Measurements from ENCODE around the gene SPATS2L. TPM values are rescaled to one million over a fixed set of nuclear protein-coding genes. Genes with fewer than 3 reads are reported as not detected.

The SPATS2L gene
- total RNA-seq, 4 donors from 2014 or later, result 99.0 to 142 (median 124) TPM

DNA sequence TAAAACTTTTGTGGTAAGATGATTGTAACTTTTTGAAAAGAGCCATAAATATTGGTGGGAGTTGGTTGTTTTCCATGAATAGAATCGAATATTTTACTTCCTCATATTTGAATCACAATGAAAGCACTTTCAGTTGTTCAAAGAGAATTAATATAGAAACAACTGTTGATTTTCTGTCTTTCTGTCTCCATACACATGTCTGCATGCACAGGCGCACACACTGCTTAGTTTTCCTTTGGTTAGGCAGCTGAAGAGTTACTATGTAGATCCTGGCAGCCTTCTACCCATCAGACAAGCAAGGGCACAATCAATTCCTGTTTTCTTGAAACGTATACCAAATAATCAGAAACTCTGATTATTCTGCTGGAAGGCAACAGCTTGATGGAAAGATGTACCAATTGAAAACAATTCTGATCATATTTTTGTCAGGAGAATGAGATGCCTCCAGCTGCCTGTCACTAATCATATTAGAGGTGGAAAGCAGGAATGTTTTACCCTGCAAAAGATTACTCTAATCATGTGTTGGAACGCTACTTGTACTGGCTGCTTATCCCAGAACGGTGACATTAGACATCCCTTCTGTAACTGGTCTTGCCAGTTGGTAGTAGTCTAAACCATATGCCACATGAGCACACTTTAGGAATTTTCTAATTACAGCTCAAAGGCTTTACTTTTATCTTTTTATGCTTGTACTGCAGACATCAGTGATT is 24.0 kb downstream of the SPATS2L start:
- Histone ChIP-seq H3K27ac (no peak overlapping the region), H3K27me3 (no peaks in the 10 kb centered on the region), H3K4me3 (no peak overlapping the region), H3K36me3 (no peaks in the 10 kb centered on the region), H3K4me1 (no peaks in the 10 kb centered on the region), H3K9me3 (no peaks in the 10 kb centered on the region)
- TF ChIP-seq POLR2A (IDR thresholded peaks at IDR 0.05), result no peak
- TF ChIP-seq, protein P1, sequence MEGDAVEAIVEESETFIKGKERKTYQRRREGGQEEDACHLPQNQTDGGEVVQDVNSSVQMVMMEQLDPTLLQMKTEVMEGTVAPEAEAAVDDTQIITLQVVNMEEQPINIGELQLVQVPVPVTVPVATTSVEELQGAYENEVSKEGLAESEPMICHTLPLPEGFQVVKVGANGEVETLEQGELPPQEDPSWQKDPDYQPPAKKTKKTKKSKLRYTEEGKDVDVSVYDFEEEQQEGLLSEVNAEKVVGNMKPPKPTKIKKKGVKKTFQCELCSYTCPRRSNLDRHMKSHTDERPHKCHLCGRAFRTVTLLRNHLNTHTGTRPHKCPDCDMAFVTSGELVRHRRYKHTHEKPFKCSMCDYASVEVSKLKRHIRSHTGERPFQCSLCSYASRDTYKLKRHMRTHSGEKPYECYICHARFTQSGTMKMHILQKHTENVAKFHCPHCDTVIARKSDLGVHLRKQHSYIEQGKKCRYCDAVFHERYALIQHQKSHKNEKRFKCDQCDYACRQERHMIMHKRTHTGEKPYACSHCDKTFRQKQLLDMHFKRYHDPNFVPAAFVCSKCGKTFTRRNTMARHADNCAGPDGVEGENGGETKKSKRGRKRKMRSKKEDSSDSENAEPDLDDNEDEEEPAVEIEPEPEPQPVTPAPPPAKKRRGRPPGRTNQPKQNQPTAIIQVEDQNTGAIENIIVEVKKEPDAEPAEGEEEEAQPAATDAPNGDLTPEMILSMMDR (IDR thresholded peaks at IDR 0.05), result no peak
- no peak for DNase-seq

GRCh38 chr2:200331061-200331400 is 24.5 kb downstream of the SPATS2L start:
- TF ChIP-seq, protein P1 (IDR thresholded peaks at IDR 0.05), result no peak
- TF ChIP-seq POLR2A (IDR thresholded peaks at IDR 0.05), result no peak
- no peaks in the 10 kb centered on the region for H3K4me1 ChIP-seq
- no peak overlapping the region for H3K27ac ChIP-seq
- no peak for DNase-seq
- no peaks in the 10 kb centered on the region for H3K27me3 ChIP-seq
- no peak overlapping the region for H3K4me3 ChIP-seq
- H3K36me3 ChIP-seq, result no peaks in the 10 kb centered on the region
- H3K9me3 ChIP-seq, result no peaks in the 10 kb centered on the region

GRCh38 chr2:200335657-200336056 is 29.2 kb downstream of the SPATS2L start:
- Histone ChIP-seq H3K4me3 (no peak overlapping the region), H3K27me3 (no peaks in the 10 kb centered on the region), H3K27ac (peak overlapping the region in 2 of 4 donors; percentile 21 to 49), H3K4me1 (peaks cover 0 to 35% (median 0%) of the 10 kb centered on the region in 4 donors), H3K9me3 (no peaks in the 10 kb centered on the region), H3K36me3 (no peaks in the 10 kb centered on the region)
- no peak for DNase-seq
- TF ChIP-seq, protein P1 (IDR thresholded peaks at IDR 0.05), result no peak
- TF ChIP-seq POLR2A (IDR thresholded peaks at IDR 0.05), result no peak

- H3K4me3 ChIP-seq, result no peak overlapping the region
- DNase-seq, result no peak
- H3K27me3 ChIP-seq, result no peaks in the 10 kb centered on the region
- peak overlapping the region in 1 of 4 donors; percentile 13 for H3K27ac ChIP-seq
- TF ChIP-seq POLR2A (IDR thresholded peaks at IDR 0.05), result no peak
- TF ChIP-seq, protein P1 (IDR thresholded peaks at IDR 0.05), result no peak
- H3K4me1 ChIP-seq, result peaks cover 0 to 35% (median 0%) of the 10 kb centered on the region in 4 donors
- no peaks in the 10 kb centered on the region for H3K36me3 ChIP-seq
- no peaks in the 10 kb centered on the region for H3K9me3 ChIP-seq
Measured at GRCh38 chr2:200336980-200337615, 30.6 kb downstream of the SPATS2L start.

DNA sequence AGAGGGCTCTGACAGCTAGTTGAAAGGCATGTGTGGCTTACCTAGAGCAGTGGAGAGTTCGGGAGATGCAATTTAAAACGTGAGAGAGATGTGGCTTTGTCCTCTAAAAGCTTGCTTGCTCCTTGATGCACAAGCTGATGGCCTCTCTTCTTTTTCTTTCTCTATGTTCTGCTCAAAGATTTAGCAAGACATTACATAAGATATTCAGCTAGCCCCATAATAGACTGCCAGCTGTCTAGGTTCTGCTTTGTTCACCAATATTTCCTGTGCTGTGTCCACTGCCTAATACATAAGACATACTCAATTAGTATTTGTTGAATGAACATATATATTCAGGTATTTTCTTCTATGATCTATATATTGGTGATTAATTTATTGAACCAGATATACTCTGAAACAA is 31.1 kb downstream of the SPATS2L start:
- no peak overlapping the region for H3K4me3 ChIP-seq
- no peaks in the 10 kb centered on the region for H3K9me3 ChIP-seq
- no peaks in the 10 kb centered on the region for H3K36me3 ChIP-seq
- TF ChIP-seq, protein P1 (IDR thresholded peaks at IDR 0.05), result no peak
- no peak for TF ChIP-seq POLR2A (IDR thresholded peaks at IDR 0.05)
- H3K27ac ChIP-seq, result peak overlapping the region in 1 of 4 donors; percentile 13
- peaks cover 0 to 35% (median 0%) of the 10 kb centered on the region in 4 donors for H3K4me1 ChIP-seq
- DNase-seq, result no peak
- H3K27me3 ChIP-seq, result no peaks in the 10 kb centered on the region
